ENCODE measurements around the gene ATP4B.

The ATP4B gene

DNA sequence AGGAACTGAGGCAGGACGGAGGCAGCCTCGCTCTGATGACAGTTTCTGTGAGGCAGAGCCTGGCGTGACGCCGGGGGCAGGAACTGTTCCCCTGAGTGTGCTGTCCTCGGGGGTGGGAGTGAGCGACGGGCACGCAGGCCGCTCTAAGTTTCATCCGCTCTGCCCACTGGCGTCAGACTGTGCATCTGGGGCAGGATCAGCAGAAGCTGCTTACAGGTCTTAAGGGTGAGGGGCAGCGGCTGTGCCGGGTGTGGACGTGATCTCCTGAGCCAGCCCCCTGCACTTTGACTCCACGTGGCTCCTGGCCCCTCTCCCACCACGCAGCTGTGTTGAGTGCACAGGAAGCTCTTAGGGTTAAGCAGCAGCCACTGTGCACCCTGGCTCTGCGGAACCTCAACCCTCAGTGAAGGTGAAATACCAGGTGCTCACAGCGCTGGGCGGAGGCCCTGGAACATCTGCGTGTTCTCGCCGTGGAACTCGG, 10.5 kb upstream of the ATP4B start:
- H3K4me3 ChIP-seq (ENCODE audit: low read depth, low read length): no peak overlapping the region
- TF ChIP-seq, protein P1, sequence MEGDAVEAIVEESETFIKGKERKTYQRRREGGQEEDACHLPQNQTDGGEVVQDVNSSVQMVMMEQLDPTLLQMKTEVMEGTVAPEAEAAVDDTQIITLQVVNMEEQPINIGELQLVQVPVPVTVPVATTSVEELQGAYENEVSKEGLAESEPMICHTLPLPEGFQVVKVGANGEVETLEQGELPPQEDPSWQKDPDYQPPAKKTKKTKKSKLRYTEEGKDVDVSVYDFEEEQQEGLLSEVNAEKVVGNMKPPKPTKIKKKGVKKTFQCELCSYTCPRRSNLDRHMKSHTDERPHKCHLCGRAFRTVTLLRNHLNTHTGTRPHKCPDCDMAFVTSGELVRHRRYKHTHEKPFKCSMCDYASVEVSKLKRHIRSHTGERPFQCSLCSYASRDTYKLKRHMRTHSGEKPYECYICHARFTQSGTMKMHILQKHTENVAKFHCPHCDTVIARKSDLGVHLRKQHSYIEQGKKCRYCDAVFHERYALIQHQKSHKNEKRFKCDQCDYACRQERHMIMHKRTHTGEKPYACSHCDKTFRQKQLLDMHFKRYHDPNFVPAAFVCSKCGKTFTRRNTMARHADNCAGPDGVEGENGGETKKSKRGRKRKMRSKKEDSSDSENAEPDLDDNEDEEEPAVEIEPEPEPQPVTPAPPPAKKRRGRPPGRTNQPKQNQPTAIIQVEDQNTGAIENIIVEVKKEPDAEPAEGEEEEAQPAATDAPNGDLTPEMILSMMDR (conservative IDR thresholded peaks at IDR 0.05; ENCODE audit: low read depth, low read length): no peak
- no peak for DNase-seq (ENCODE audit: low read depth)

DNA sequence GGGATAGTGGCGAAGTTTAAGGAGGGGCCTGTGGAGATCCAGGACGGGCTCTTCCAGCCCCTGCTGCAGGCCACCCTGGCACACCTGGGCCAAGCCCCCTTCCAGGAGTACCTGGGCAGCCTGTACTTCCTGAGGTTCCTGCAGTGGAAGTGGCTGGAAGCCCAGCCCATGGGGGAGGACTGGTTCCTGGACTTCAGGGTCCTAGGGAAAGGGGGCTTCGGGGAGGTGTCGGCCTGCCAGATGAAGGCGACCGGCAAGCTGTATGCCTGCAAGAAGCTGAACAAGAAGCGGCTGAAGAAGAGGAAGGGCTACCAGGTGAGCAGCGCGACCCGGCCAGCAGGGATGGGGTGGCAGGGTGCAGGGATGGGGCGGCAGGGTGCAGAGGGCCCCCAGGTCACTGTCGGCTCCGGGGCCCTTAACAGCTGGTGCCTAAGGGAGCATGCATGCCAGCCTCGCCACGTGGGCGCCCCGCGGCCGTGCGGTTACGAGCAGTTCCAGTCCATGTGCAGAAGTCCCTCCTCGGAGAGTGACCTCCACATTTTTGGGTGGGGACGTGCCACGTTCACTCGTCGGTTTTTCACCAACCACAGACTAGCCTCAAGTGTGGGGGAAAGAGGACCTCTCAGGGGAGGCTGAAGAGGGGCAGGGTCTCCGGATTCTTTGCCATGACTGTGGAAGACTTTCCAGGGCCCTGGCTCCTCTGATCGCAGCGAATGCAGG, 9.9 kb upstream of the ATP4B start:
- H3K4me3 ChIP-seq (ENCODE audit: low read depth, low read length): no peak overlapping the region
- no peak for DNase-seq (ENCODE audit: low read depth)
- TF ChIP-seq, protein P1 (conservative IDR thresholded peaks at IDR 0.05; ENCODE audit: low read depth, low read length): no peak

DNA sequence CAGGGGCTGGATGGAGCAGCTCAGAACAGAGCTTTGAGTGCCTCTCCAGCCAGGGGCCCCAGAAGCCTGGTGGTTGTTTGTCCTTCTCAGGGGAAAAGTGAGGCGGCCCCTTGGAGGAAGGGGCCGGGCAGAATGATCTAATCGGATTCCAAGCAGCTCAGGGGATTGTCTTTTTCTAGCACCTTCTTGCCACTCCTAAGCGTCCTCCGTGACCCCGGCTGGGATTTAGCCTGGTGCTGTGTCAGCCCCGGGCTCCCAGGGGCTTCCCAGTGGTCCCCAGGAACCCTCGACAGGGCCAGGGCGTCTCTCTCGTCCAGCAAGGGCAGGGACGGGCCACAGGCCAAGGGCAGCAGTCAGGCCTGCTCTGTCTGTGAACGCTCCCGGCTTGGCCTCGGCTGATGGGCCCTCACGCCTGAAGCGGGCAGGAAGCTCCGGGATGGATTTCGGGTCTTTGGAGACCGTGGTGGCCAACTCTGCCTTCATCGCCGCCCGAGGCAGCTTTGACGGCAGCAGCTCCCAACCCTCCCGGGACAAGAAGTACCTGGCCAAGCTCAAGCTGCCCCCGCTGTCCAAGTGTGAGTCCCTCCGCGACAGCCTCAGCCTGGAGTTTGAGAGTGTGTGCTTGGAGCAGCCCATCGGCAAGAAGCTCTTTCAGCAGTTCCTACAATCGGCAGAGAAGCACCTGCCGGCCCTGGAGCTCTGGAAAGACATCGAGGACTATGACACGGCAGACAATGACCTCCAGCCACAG, 9.1 kb upstream of the ATP4B start, which contains the start of gene GRK1:
Gene GRK1 (plus strand): TSS at position 269 of the 751 bp plus-strand sequence. CDS start 168 bp downstream, at position 437.
- no peak within 1 kb of the TSS for H3K4me3 ChIP-seq (ENCODE audit: low read depth, low read length)
- no peak for DNase-seq (ENCODE audit: low read depth)
- TF ChIP-seq, protein P1 (conservative IDR thresholded peaks at IDR 0.05; ENCODE audit: low read depth, low read length): no peak

DNA sequence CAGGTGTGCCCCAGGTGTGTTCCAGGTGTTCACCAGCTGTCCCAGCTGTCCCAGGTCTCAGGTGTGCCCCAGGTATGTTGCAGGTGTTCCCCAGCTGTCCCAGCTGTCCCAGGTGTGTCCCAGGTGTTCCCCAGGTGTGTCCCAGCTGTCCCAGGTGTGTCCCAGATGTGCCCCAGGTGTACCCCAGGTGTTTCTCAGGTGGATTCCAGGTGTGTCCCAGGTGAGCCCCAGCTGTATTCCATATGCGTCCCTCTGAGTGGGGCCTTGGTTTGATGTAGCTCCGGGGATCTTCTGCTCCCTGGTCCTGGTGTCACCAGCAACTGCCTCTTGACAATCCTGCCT, 8.3 kb upstream of the ATP4B start:
- TF ChIP-seq, protein P1 (conservative IDR thresholded peaks at IDR 0.05; ENCODE audit: low read depth, low read length): no peak
- DNase-seq (ENCODE audit: low read depth): no peak
- no peak overlapping the region for H3K4me3 ChIP-seq (ENCODE audit: low read depth, low read length)

DNA sequence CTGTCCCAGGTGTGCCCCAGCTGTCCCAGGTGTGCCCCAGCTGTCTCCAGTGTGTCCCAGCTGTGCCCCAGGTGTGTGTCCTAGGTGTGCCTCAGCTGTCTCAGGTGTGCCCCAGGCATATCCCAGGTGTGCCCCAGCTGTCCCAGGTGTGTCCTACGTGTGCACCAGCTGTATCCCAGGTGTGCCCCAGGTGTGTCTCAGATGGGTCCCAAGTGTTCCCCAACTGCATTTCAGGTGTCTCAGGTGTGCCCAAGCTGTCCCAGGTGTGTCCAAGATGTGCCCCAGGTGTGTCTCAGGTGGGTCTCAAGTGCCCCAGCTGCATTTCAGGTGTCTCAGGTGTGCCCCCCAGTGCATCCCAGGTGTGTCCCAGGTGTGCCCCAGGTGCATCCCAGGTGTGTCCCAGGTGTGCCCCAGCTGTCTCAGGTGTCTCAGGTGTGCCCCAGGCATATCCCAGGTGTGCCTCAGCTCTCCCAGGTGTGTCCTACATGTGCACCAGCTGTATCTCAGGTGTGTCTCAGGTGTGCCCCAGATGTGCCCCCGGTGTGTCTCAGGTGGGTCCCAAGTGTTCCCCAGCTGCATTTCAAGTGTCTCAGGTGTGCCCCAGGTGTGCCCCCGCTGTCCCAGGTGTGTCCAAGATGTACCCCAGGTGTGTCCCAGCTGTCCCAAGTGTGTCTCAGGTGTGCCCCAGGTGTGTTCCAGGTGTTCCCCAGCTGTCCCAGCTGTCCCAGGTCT, 7.8 kb upstream of the ATP4B start:
- TF ChIP-seq, protein P1 (conservative IDR thresholded peaks at IDR 0.05; ENCODE audit: low read depth, low read length): no peak
- H3K4me3 ChIP-seq (ENCODE audit: low read depth, low read length): no peak overlapping the region
- no peak for DNase-seq (ENCODE audit: low read depth)

DNA sequence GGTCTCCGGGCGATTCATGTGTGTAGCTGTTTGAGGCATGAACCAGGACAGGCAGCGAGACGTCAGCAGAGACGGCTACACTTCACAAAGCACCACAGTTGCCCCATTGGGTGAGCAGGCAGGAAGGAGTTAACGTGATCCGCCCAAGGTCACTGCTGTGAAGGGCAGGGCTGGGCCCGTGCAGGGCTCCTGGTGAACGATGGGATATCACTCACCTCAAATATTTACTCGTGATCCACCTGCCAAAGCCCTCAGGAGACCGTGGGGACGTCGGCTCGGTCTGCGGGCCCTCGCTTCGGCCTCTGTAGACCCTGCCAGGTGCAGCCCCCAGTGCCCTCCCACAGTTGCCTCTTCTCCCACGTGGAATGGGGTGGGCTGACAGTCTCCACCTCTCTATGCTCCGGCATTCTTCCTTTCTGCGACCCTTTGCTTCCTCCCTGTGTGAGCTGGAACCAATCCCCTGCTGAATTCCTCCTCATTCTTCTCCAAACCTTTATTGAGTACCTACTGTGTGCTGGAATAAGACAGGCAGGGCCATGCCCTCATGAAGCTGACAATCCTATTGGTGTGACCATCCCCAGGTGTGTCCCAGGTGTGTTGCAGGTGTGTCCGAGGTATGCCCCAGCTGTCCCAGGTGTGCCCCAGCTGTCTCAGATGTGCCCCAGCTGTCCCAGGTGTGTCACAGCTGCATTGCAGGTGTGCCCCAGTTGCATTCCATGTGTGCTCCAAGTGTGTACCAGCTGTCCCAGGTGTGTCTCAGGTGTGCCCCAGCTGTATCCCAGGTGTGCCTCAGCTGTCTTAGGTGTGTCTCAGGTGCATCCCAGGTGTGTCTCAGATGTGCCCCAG, 7.0 kb upstream of the ATP4B start:
- H3K4me3 ChIP-seq (ENCODE audit: low read depth, low read length): no peak overlapping the region
- TF ChIP-seq, protein P1 (conservative IDR thresholded peaks at IDR 0.05; ENCODE audit: low read depth, low read length): no peak
- no peak for DNase-seq (ENCODE audit: low read depth)

All from choroid plexus epithelial cell (primary cell).